Activated CD4-positive, alpha-beta memory T cell treated with anti-CD3 and anti-CD28 coated beads for 36 hours (primary cell): ENCODE measurements around the gene LRRC26. TPM values are rescaled to one million over a fixed set of nuclear protein-coding genes. Genes with fewer than 3 reads are reported as not detected.
A peak's percentile ranks its signal among the peaks of the same experiment; 100 is the strongest.

Experiments used
- CTCF ChIA-PET: fragments of 350-600 bp; sonication (Branson Sonifier 250); formaldehyde crosslinking; loops from one replicate; lab custom pipeline; 2021; ENCODE audit warnings: antibody characterized with exemption, inconsistent platforms; lab: Charles Lee
- POLR2A ChIA-PET: fragments of 350-600 bp; sonication (Branson Sonifier 250); formaldehyde crosslinking; loops from one replicate; lab custom pipeline; 2021; ENCODE audit warnings: antibody characterized with exemption; lab: Charles Lee
- DNase-seq: peaks from one replicate; pipeline ENCODE4 v3.0.0-alpha.2; 2020
- H3K27ac Mint-ChIP-seq: one replicate; pipeline ENCODE4 v1.8.0; 2021; ENCODE audit warnings: mixed read lengths
- H3K27me3 Mint-ChIP-seq: one replicate; pipeline ENCODE4 v1.8.0; 2021; ENCODE audit warnings: mixed read lengths
- H3K36me3 Mint-ChIP-seq: one replicate; pipeline ENCODE4 v1.8.0; 2021; ENCODE audit warnings: mixed read lengths
- H3K4me1 Mint-ChIP-seq: one replicate; pipeline ENCODE4 v1.8.0; 2021; ENCODE audit warnings: low read depth, mixed read lengths
- H3K4me3 Mint-ChIP-seq: one replicate; pipeline ENCODE4 v1.8.0; 2021; ENCODE audit warnings: mild to moderate bottlenecking, mixed read lengths
- H3K9me3 Mint-ChIP-seq: one replicate; pipeline ENCODE4 v1.8.0; 2021; ENCODE audit warnings: mixed read lengths
- intact Hi-C: fragments of 100-400 bp; cut with micrococcal nuclease; formaldehyde crosslinking; loops from one replicate; pipeline ENCODE4 v1.15.1; 2023
- total RNA-seq, 2 experiments: library from RNA; stranded (reverse); gene quantifications; one replicate each; pipeline ENCODE4 v1.2.3, GENCODE V29; 2021

Gene LRRC26
- total RNA-seq, 2 experiments from 2014 or later, result not detected

DNA sequence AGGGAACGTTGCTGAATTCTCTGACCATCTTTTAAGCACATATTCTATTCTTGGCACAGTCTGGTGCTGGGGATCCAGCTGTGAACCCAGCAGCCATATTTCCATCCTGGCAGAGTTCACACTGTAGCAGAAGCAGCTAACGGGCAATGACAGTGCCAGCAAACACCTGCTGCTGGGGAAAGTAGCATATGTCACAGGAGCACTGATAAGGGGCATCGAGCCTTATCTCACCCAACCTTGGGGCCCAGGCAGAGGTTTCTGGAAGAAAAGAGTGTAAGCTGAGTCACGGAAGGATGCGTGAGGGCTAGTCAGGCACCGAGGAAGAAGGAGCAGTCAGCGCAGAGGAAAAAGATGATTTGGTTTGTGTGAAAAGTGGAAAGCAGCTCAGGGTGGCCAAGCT, 36.8 kb upstream of the LRRC26 start:
- ChIA-PET CTCF (interaction anchor here (0.9 to 1.8 kb wide), 2 partner anchors 10 to 30 kb away, joined by 3 to 4 read pairs; no protein-coding TSS in a partner anchor), POLR2A (interaction anchor here (1.0 to 3.1 kb wide), 4 partner anchors 10 to 399 kb away, joined by 3 to 10 read pairs (median 4); partner anchors contain the start of genes ANAPC2 and SSNA1)
- no peaks in the 10 kb centered on the region for H3K27me3 Mint-ChIP-seq
- peaks cover 18% of the 10 kb centered on the region for H3K36me3 Mint-ChIP-seq
- intact Hi-C loops, result loop anchor here (10.0 kb wide), 1 partner anchor 322 kb away; the partner anchor contains the start of gene TRAF2
- peak overlapping the region; percentile 79 for H3K27ac Mint-ChIP-seq
- H3K4me1 Mint-ChIP-seq, result peaks cover 39% of the 10 kb centered on the region
- DNase-seq, result no peak
- H3K9me3 Mint-ChIP-seq, result no peaks in the 10 kb centered on the region
- H3K4me3 Mint-ChIP-seq, result peak overlapping the region; percentile 92

DNA sequence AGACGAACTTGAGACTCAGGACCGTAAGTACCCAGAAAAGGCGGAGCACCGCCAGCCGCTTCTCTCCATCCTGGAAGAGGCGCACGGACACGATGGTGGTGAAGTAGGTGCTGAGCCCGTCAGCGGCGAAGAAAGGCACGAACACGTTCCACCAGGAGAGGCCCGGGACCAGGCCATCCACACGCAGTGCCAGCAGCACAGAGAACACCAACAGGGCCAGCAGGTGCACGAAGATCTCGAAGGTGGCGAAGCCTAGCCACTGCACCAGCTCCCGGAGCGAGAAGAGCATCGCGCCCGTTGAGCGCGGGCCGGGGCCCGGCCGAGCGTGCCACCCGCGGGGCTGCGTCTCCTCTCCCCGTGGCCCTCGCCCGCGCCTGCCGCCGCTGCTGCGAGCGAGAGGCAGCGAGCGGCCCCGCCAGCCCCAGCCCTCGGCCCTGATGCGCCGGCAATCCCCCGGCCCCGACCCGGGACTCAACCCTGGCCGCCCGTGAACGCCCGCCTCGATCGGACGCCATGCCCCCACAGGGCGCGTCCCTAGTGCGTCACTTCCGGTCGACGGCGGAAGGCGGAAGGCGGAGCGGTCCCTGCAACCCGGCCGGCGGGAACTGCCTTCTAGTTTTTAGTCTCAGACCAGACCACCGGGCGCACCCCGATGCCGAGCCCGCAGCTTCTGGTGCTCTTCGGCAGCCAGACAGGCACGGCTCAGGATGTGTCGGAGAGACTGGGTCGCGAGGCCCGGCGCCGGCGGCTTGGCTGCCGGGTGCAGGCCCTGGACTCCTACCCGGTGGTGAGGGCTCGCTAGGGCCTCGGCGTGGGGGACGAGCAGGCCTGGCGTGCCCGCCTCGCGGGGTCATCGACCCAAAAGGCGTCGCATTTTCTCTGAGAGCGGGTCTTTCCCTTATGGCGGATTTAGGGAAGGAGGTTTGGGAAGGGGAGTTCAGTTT, 35.5 kb upstream of the LRRC26 start, which contains the start of the genes NDOR1 and TMEM203:
TSS of gene NDOR1 (plus strand) at position 575 of the 944 bp plus-strand sequence. CDS start at position 653, 78 bp downstream.
TSS of gene TMEM203 (minus strand) at position 523 of the 944 bp plus-strand sequence. CDS start at position 289, 234 bp downstream.
- CTCF ChIA-PET, result interaction anchor here (0.7 to 2.8 kb wide), 7 partner anchors 17 to 724 kb away, joined by 3 to 15 read pairs (median 8); partner anchors contain the start of genes ANAPC2, MAN1B1, RNF224 and SSNA1
- H3K9me3 Mint-ChIP-seq, result no peaks in the 10 kb centered on the region
- H3K4me1 Mint-ChIP-seq, result peaks cover 43% of the 10 kb centered on the region
- POLR2A ChIA-PET, result interaction anchor here (0.6 to 3.1 kb wide), 9 partner anchors 11 to 119 kb away, joined by 3 to 10 read pairs (median 4); partner anchors contain the start of genes ANAPC2, MAN1B1, SSNA1 and TUBB4B
- no peaks in the 10 kb centered on the region for H3K27me3 Mint-ChIP-seq
- DNase-seq, result peak; percentile 96
- H3K36me3 Mint-ChIP-seq, result peaks cover 18% of the 10 kb centered on the region
- peak within 1 kb of the TSS; percentile 92 for H3K4me3 Mint-ChIP-seq
- intact Hi-C loops, result loop anchor here (1.0 to 10.0 kb wide), 3 partner anchors 17 to 321 kb away; partner anchors contain the start of genes ANAPC2, SSNA1 and TRAF2
- peak within 1 kb of the TSS; percentile 88 for H3K27ac Mint-ChIP-seq

DNA sequence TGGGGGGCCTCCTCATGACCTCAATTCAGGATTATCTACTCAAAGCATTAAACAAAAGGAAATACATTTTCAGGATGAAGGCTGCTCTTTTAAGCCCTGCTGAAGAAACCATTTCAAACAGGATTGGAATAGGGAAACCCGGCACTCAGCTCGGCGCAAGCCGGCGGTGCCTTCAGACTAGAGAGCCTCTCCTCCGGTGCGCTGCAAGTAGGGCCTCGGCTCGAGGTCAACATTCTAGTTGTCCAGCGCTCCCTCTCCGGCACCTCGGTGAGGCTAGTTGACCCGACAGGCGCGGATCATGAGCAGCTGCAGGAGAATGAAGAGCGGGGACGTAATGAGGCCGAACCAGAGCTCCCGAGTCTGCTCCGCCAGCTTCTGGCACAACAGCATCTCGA, 34.9 kb upstream of the LRRC26 start:
- ChIA-PET CTCF (interaction anchor here (0.7 to 2.8 kb wide), 7 partner anchors 16 to 725 kb away, joined by 3 to 15 read pairs (median 8); partner anchors contain the start of genes ANAPC2, MAN1B1, RNF224 and SSNA1), POLR2A (interaction anchor here (0.6 to 3.1 kb wide), 8 partner anchors 12 to 119 kb away, joined by 3 to 10 read pairs (median 5); partner anchors contain the start of genes ANAPC2, MAN1B1, SSNA1 and TUBB4B)
- Mint-ChIP-seq H3K27ac (peak overlapping the region; percentile 88), H3K9me3 (no peaks in the 10 kb centered on the region), H3K27me3 (no peaks in the 10 kb centered on the region), H3K36me3 (peaks cover 18% of the 10 kb centered on the region), H3K4me1 (peaks cover 43% of the 10 kb centered on the region), H3K4me3 (peak overlapping the region; percentile 92)
- DNase-seq, result no peak
- intact Hi-C loops, result loop anchor here (1.0 to 10.0 kb wide), 3 partner anchors 16 to 320 kb away; partner anchors contain the start of genes ANAPC2, SSNA1 and TRAF2

DNA sequence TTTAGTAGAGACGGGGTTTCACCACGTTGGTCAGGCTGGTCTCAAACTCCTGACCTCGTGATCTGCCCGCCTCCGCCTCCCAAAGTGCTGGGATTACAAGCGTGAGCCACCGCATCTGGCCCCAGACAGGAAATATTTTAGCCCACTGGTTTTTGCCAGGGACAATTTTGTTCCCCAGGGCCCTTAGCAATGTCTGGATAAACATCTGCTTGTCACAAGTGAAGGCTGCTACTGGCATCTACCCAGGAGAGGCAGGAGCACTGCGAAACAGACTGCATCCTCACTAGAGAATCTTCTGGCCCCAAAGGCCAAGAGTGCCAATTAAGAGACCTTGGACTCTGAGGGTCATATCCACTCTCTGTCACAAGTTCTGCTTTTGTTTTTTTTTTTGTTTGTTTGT, 33.1 kb upstream of the LRRC26 start:
- intact Hi-C loops, result loop anchor here (10.0 kb wide), 1 partner anchor 318 kb away; the partner anchor contains the start of gene TRAF2
- no peak overlapping the region for H3K4me3 Mint-ChIP-seq
- POLR2A ChIA-PET, result no interaction called here

DNA sequence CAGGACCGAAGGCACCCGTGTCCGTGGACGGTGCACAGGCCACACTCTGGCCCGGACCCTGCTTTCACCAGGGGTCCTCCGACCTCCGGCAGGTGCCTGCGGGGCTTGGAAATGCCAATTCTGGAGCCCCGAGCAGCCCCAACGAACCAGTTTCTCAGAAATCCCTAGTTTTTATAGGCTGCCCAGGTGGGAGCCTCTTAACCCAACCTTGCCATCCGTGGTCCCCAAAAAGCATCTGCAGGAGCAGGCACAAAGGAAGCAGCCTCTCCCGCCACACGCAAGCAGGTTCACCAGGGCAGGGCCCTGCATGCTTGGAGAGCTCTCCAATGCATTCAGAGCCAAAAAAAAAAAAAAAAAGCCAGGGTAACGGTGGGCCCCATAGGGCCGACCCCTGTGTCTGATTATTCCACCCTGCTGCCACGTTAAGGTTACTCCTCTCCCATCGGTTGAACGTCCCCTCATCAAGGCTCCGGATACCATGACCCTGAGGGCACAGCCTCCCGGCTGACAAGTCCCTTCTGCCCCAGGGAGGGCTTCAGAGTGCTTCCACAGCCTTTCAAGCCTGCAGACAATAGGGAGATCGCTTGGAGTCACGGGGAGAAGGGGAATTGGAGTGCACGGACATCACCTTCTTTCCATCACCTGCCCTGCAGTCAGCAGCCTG, 31.5 kb upstream of the LRRC26 start:
- Mint-ChIP-seq H3K9me3 (no peaks in the 10 kb centered on the region), H3K36me3 (peaks cover 5% of the 10 kb centered on the region), H3K4me1 (peaks cover 31% of the 10 kb centered on the region), H3K4me3 (peak overlapping the region; percentile 82), H3K27me3 (no peaks in the 10 kb centered on the region), H3K27ac (peak overlapping the region; percentile 67)
- intact Hi-C loops, result loop anchor here (2.0 to 10.0 kb wide), 2 partner anchors 39 to 317 kb away; partner anchors contain the start of genes TRAF2 and TUBB4B
- DNase-seq, result no peak
- POLR2A ChIA-PET, result interaction anchor here (0.6 to 1.9 kb wide), 10 partner anchors 12 to 211 kb away, joined by 3 to 14 read pairs (median 4); partner anchors contain the start of genes ANAPC2, CYSRT1, DPP7 and NRARP
- CTCF ChIA-PET, result interaction anchor here (0.9 to 1.5 kb wide), 12 partner anchors 13 to 359 kb away, joined by 3 to 11 read pairs (median 3); partner anchors contain the start of genes AJM1, ANAPC2, RNF208 and SSNA1

More for the DNA sequence above, 33.1 kb upstream of the LRRC26 start:
- H3K27ac Mint-ChIP-seq, result no peak overlapping the region
- CTCF ChIA-PET, result interaction anchor here (0.6 kb wide), 1 partner anchor 83 kb away, joined by 3 read pairs; no protein-coding TSS in a partner anchor
- H3K4me1 Mint-ChIP-seq, result peaks cover 44% of the 10 kb centered on the region
- no peaks in the 10 kb centered on the region for H3K27me3 Mint-ChIP-seq
- peaks cover 13% of the 10 kb centered on the region for H3K36me3 Mint-ChIP-seq
- H3K9me3 Mint-ChIP-seq, result no peaks in the 10 kb centered on the region
- no peak for DNase-seq

DNA sequence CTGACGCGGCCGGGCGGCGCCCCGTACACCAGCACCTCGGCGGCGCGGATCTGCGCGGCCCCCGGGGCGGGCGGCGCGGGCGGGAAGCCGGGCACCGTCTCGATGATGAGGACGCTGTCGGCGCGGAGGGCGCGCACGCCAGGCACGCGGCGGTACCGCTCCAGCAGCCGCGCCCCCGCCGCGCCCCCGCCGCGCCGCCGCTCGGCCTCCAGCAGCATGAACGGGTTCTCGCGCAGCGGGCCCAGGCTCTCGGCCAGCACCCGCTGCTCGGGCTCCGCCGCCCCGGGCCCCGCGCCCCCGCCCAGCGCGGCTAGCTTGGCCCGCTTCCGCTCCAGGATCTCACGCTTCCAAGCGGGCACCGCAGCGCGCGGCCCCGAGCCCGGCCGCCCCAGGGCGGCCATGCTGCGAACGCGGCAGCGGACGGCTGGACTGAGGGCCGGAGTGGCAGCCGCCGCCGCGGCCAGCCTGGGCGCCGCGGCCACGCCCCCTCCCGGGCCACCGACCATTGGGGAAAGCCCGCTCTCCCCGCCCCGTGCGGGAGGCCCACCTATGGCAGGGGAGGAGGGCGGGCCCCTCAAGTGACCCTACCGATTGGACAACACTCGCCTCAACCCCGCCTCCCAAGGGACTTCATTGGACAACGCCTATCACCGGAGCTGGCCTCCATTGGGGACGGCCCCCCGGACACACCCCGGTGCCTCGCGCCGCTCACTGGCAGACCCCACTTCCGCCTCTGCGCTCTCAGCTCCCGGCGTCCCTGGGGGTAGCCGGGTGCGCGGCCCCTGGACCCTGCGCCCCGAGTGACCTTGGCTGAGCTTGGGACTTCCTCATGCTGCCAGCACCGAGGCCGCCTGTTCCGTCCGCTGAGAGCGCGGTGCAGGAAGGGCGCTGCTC, 30.7 kb upstream of the LRRC26 start, which contains the start of gene TPRN:
TSS of gene TPRN (minus strand) at position 431 of the 894 bp plus-strand sequence. CDS start at position 401, 30 bp downstream.
- intact Hi-C loops, result loop anchor here (1.0 to 10.0 kb wide), 4 partner anchors 12 to 316 kb away; partner anchors contain the start of genes ANAPC2, SSNA1, TRAF2 and TUBB4B
- peak; percentile 99 for DNase-seq
- H3K9me3 Mint-ChIP-seq, result no peaks in the 10 kb centered on the region

DNA sequence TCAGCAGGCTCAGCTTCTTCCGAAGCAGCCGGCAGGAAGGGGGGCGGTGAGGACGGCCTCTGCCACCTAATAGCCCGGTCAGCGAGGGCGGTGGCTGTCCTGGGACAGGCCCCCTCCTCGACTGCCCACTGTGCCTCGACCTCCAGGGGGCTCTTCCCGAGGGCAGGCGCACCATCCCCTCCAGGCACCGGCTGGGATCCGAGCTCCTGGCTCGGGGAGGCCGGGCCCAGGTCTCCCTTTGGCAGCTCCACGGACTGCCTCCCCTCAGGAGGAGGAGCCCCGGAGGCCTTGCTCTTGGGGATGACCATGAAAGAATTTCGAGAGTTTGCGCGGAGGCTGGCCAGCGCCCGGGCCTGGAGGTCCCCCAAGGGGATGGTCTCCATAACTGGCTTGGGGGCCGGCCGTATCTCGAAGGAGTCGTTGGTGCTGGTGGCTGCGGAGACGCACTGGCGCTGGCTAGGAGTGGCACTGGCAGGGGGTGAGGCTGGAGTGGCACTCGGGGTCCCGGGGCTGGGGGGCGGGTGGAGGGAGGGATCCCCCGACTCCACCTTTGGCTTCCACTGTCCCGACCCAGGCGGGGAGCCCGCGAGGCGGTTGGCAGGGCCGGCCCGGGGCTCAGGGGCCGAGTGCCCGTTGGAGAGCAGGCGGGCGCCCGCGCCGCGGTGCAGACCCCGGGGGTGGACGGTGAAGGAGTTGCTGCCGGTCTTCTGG, 29.7 kb upstream of the LRRC26 start:
- peaks cover 26% of the 10 kb centered on the region for H3K4me1 Mint-ChIP-seq
- CTCF ChIA-PET, result interaction anchor here (1.0 to 2.2 kb wide), 4 partner anchors 10 to 77 kb away, joined by 3 to 8 read pairs (median 4); partner anchors contain the start of gene RNF224
- POLR2A ChIA-PET, result interaction anchor here (0.8 to 1.7 kb wide), 2 partner anchors 10 kb away, joined by 3 to 14 read pairs; partner anchors contain the start of genes ANAPC2 and SSNA1
- intact Hi-C loops, result loop anchor here (1.0 to 10.0 kb wide), 4 partner anchors 11 to 315 kb away; partner anchors contain the start of genes ANAPC2, SSNA1, TRAF2 and TUBB4B
- H3K27me3 Mint-ChIP-seq, result no peaks in the 10 kb centered on the region
- DNase-seq, result no peak
- peak overlapping the region; percentile 42 for H3K27ac Mint-ChIP-seq
- peak overlapping the region; percentile 68 for H3K4me3 Mint-ChIP-seq
- no peaks in the 10 kb centered on the region for H3K9me3 Mint-ChIP-seq
- no peaks in the 10 kb centered on the region for H3K36me3 Mint-ChIP-seq

More for the DNA sequence above, 30.7 kb upstream of the LRRC26 start, which contains the start of gene TPRN:
- Mint-ChIP-seq H3K27me3 (no peaks in the 10 kb centered on the region), H3K27ac (peak within 1 kb of the TSS; percentile 67), H3K4me3 (peak within 1 kb of the TSS; percentile 82), H3K36me3 (peaks cover 5% of the 10 kb centered on the region), H3K4me1 (peaks cover 26% of the 10 kb centered on the region)
- ChIA-PET CTCF (interaction anchor here (0.9 to 1.5 kb wide), 10 partner anchors 12 to 170 kb away, joined by 3 to 11 read pairs (median 3); partner anchors contain the start of genes ANAPC2, RNF208 and SSNA1), POLR2A (interaction anchor here (0.6 to 1.9 kb wide), 9 partner anchors 11 to 101 kb away, joined by 3 to 14 read pairs (median 3); partner anchors contain the start of genes ANAPC2, CYSRT1, DPP7 and NRARP)

DNA sequence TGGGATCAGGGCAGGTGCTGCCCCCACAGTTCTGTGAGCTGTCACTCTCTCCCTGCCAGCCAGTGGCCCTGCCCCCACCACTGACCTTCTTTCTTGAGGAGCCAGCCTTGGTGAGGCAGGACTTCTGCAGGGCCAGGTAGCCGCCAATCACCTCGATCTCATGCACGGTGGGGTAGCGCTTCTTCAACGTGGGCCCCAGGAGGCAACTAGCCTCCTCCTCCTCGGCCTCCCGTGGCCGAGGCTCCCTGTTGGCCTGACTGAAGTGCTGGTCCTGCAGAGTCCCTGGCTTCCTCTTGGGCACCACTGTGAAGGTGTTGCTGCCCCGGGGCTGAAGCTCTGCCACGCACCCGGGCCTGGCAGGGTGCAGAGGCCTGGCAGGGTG, 29.0 kb upstream of the LRRC26 start:
- H3K27ac Mint-ChIP-seq, result no peak overlapping the region
- no peak for DNase-seq
- H3K36me3 Mint-ChIP-seq, result no peaks in the 10 kb centered on the region
- POLR2A ChIA-PET, result interaction anchor here (0.8 to 0.9 kb wide), 2 partner anchors 9 to 11 kb away, joined by 3 read pairs; no protein-coding TSS in a partner anchor
- peak overlapping the region; percentile 12 for H3K4me3 Mint-ChIP-seq
- H3K9me3 Mint-ChIP-seq, result no peaks in the 10 kb centered on the region
- CTCF ChIA-PET, result interaction anchor here (1.0 to 2.2 kb wide), 4 partner anchors 10 to 76 kb away, joined by 3 to 8 read pairs (median 4); partner anchors contain the start of gene RNF224
- intact Hi-C loops, result no loop called here
- H3K4me1 Mint-ChIP-seq, result peaks cover 19% of the 10 kb centered on the region
- no peaks in the 10 kb centered on the region for H3K27me3 Mint-ChIP-seq
